ELR (cell line): Measurements from ENCODE around the gene MESD.

Experiments used
- DNase-seq: peaks from one replicate; pipeline ENCODE4 v3.0.0-alpha.2; 2015; ENCODE audit warnings: low read depth

Gene MESD

DNA sequence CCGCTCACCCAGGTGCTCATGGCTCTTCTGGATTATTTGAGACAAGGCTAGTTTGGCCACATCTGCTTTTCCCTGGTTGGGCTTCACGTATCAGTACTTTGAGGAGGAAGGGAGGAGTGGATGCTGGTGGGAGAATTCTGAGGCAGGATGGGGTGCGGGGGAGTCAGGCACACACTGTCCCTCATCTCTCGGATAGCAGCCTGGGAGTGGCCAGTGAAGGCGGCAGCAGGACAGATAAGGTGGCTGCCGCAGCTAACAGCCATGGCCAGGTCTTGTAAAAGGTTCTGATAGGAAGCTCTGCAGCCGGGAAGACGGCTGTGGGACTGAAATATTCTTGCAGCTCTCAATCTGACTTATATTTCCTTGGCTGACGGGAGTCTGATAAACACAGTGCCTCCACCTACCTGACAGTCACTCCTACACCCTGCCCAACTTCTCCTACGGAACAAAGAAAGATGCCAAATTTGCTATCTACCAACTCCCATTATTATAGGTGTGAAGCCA, 87.3 kb downstream of the MESD start:
- no peak for DNase-seq

DNA sequence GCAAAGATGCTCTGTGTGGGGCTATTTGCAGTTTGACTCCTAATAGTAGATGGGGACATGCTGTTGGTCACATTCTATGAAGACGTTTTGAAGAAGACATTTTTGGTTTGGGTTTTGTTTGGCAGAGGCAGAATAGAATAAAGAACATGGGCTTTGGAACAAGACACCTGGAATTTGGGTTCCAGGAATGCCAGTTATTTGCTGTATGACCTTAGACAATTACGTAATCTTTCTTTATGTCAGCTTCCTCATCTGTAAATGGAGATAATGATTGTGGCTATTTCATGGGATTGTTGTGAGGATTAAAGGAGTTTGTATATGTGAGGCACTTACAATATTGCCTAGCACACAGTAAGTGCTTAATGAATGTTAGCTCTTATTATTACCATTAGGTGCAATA, 91.6 kb downstream of the MESD start:
- DNase-seq, result no peak
